Glutamatergic neuron (in vitro differentiated cells): ENCODE measurements around the gene BOC. TPM values are rescaled to one million over a fixed set of nuclear protein-coding genes. Genes with fewer than 3 reads are reported as not detected.

Source experiments
- DNase-seq: peaks from one replicate; pipeline ENCODE4 v3.0.0; 2022
- H3K27ac Mint-ChIP-seq: one replicate; pipeline ENCODE4 v1.8.0; 2020; ENCODE audit warnings: mild to moderate bottlenecking, mixed read lengths, inconsistent platforms; ENCODE audit not compliant: unreplicated experiment
- H3K27me3 Mint-ChIP-seq: one replicate; pipeline ENCODE4 v1.8.0; 2020; ENCODE audit warnings: mild to moderate bottlenecking, moderate library complexity, mixed read lengths, inconsistent platforms; ENCODE audit not compliant: unreplicated experiment
- H3K36me3 Mint-ChIP-seq: one replicate; pipeline ENCODE4 v1.8.0; 2020; ENCODE audit warnings: mild to moderate bottlenecking, mixed read lengths, inconsistent platforms; ENCODE audit not compliant: unreplicated experiment
- H3K4me1 Mint-ChIP-seq: one replicate; pipeline ENCODE4 v1.8.0; 2020; ENCODE audit warnings: mild to moderate bottlenecking, low read depth, mixed read lengths, inconsistent platforms; ENCODE audit not compliant: unreplicated experiment
- H3K4me3 Mint-ChIP-seq: one replicate; pipeline ENCODE4 v1.8.0; 2020; ENCODE audit warnings: mild to moderate bottlenecking, mixed read lengths, inconsistent platforms; ENCODE audit not compliant: unreplicated experiment
- H3K9me3 Mint-ChIP-seq: one replicate; pipeline ENCODE4 v1.8.0; 2020; ENCODE audit warnings: mild to moderate bottlenecking, moderate library complexity, mixed read lengths, inconsistent platforms; ENCODE audit not compliant: unreplicated experiment
- CTCF ChIP-seq: fragments of 200-600 bp; sonication (generic); IDR thresholded peaks from one replicate; pipeline ENCODE4 v1.5.0; 2021; ENCODE audit not compliant: partially characterized antibody, unreplicated experiment
- total RNA-seq: library from RNA; stranded (reverse); fragmentation: NEBNext Ultra II Directional; extraction: Animal tissue kit (Norgen Biotek cat#: 25700); gene quantifications from one replicate; pipeline ENCODE4 v1.2.1, GENCODE V29; 2021; ENCODE audit not compliant: unreplicated experiment

BOC gene
- total RNA-seq, 1 donor from 2014 or later: 32.9 TPM

GRCh38 chr3:113330742-113331141, 119.4 kb downstream of the BOC start:
- DNase-seq: no peak
- no peaks in the 10 kb centered on the region for H3K27me3 Mint-ChIP-seq
- H3K4me1 Mint-ChIP-seq: no peaks in the 10 kb centered on the region
- no peak overlapping the region for H3K27ac Mint-ChIP-seq
- no peaks in the 10 kb centered on the region for H3K36me3 Mint-ChIP-seq
- no peak for TF ChIP-seq CTCF
- H3K4me3 Mint-ChIP-seq: no peak overlapping the region
- no peaks in the 10 kb centered on the region for H3K9me3 Mint-ChIP-seq

- H3K27me3 Mint-ChIP-seq: no peaks in the 10 kb centered on the region
- no peaks in the 10 kb centered on the region for H3K36me3 Mint-ChIP-seq
- no peak overlapping the region for H3K4me3 Mint-ChIP-seq
- H3K27ac Mint-ChIP-seq: no peak overlapping the region
- H3K4me1 Mint-ChIP-seq: no peaks in the 10 kb centered on the region
- no peak for DNase-seq
- no peaks in the 10 kb centered on the region for H3K9me3 Mint-ChIP-seq
- TF ChIP-seq CTCF: no peak
Observed at GRCh38 chr3:113331187-113331586, 119.8 kb downstream of the BOC start.

Other genes with a start within 250 kb of the BOC start
- gene CD200R1, start 236.5 kb upstream of the BOC start, total RNA-seq: not detected
- gene GTPBP8, start 220.6 kb upstream of the BOC start, total RNA-seq: 15.8 TPM
- 1.3 TPM for gene CFAP44, start 229.9 kb downstream of the BOC start, total RNA-seq